Measurements from ENCODE around the gene BRPF1.

GRCh38 chr3:9695345-9695744, 36.2 kb upstream of the BRPF1 start:
- no peak for TF ChIP-seq CTCF (IDR thresholded peaks at IDR 0.05; ENCODE audit: poor library complexity, severe bottlenecking)
- no peak for TF ChIP-seq EZH2 (IDR thresholded peaks at IDR 0.05; ENCODE audit: borderline replicate concordance, insufficient read depth, low read length, poor library complexity, severe bottlenecking)
- TF ChIP-seq RAD21 (conservative IDR thresholded peaks at IDR 0.05), result no peak
